ENCODE results near the gene ARHGAP22. TPM values are rescaled to one million over a fixed set of nuclear protein-coding genes. Genes with fewer than 3 reads are reported as not detected.

The ARHGAP22 gene
- total RNA-seq, 1 experiment from 2014 or later, result 13.5 TPM

GRCh38 chr10:48480397-48481374 lies 124.2 kb downstream of the ARHGAP22 start:
- H3K36me3 ChIP-seq (ENCODE audit: control insufficient read depth, insufficient read depth, low read length), result no peaks in the 10 kb centered on the region
- BruUV-seq (replicated peaks), result no TSS peak
- Mint-ChIP-seq H3K27ac (ENCODE audit: unreplicated experiment) (no peak overlapping the region), H3K4me3 (ENCODE audit: unreplicated experiment) (no peak overlapping the region), H3K27me3 (ENCODE audit: insufficient read depth, unreplicated experiment) (no peaks in the 10 kb centered on the region), H3K36me3 (ENCODE audit: insufficient read depth, unreplicated experiment) (no peaks in the 10 kb centered on the region), H3K9me3 (ENCODE audit: unreplicated experiment) (no peaks in the 10 kb centered on the region), H3K4me1 (ENCODE audit: low read depth, unreplicated experiment) (peaks cover 12% of the 10 kb centered on the region)
- peaks cover 10% of the 10 kb centered on the region for H3K4me1 ChIP-seq
- H3K4me3 ChIP-seq (ENCODE audit: low read depth, low read length), result no peak overlapping the region
- TF ChIP-seq, protein P1, sequence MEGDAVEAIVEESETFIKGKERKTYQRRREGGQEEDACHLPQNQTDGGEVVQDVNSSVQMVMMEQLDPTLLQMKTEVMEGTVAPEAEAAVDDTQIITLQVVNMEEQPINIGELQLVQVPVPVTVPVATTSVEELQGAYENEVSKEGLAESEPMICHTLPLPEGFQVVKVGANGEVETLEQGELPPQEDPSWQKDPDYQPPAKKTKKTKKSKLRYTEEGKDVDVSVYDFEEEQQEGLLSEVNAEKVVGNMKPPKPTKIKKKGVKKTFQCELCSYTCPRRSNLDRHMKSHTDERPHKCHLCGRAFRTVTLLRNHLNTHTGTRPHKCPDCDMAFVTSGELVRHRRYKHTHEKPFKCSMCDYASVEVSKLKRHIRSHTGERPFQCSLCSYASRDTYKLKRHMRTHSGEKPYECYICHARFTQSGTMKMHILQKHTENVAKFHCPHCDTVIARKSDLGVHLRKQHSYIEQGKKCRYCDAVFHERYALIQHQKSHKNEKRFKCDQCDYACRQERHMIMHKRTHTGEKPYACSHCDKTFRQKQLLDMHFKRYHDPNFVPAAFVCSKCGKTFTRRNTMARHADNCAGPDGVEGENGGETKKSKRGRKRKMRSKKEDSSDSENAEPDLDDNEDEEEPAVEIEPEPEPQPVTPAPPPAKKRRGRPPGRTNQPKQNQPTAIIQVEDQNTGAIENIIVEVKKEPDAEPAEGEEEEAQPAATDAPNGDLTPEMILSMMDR (IDR thresholded peaks at IDR 0.05; ENCODE audit: insufficient read depth in 1 of 2, low read depth in 1 of 2, low read length in 1 of 2, severe bottlenecking in 1 of 2, unreplicated experiment in 1 of 2), result no peak
- DNase-seq, result peak in 1 of 2 experiments; percentile 40
- no peaks in the 10 kb centered on the region for H3K27me3 ChIP-seq (replicated peaks; ENCODE audit: control insufficient read depth, insufficient read depth, low read length)
- POLR2A ChIA-PET, result no interaction called here
- intact Hi-C loops (cut with micrococcal nuclease; ENCODE audit: unreplicated experiment), result no loop called here
- no peaks in the 10 kb centered on the region for H3K9me3 ChIP-seq
- CTCF ChIA-PET, result interaction anchor here (1.5 kb wide), 1 partner anchor 175 kb away, joined by 6 read pairs; no protein-coding TSS in a partner anchor

GRCh38 chr10:48478980-48479811 lies 125.7 kb downstream of the ARHGAP22 start:
- DNase-seq, result peak in 1 of 2 experiments; percentile 33
- H3K27me3 Mint-ChIP-seq (ENCODE audit: insufficient read depth, unreplicated experiment), result no peaks in the 10 kb centered on the region
- no peaks in the 10 kb centered on the region for H3K36me3 Mint-ChIP-seq (ENCODE audit: insufficient read depth, unreplicated experiment)
- Histone ChIP-seq H3K9me3 (no peaks in the 10 kb centered on the region), H3K27me3 (replicated peaks; ENCODE audit: control insufficient read depth, insufficient read depth, low read length) (no peaks in the 10 kb centered on the region), H3K4me1 (peaks cover 5% of the 10 kb centered on the region; the same call in 1 of the 2 replicates), H3K36me3 (ENCODE audit: control insufficient read depth, insufficient read depth, low read length) (no peaks in the 10 kb centered on the region), H3K4me3 (ENCODE audit: low read depth, low read length) (no peak overlapping the region)
- H3K4me3 Mint-ChIP-seq (ENCODE audit: unreplicated experiment), result no peak overlapping the region
- TF ChIP-seq, protein P1 (IDR thresholded peaks at IDR 0.05; ENCODE audit: insufficient read depth in 1 of 2, low read depth in 1 of 2, low read length in 1 of 2, severe bottlenecking in 1 of 2, unreplicated experiment in 1 of 2), result no peak
- no TSS peak for BruUV-seq (replicated peaks)
- POLR2A ChIA-PET, result no interaction called here
- intact Hi-C loops (cut with micrococcal nuclease; ENCODE audit: unreplicated experiment), result no loop called here
- peaks cover 6% of the 10 kb centered on the region for H3K4me1 Mint-ChIP-seq (ENCODE audit: low read depth, unreplicated experiment)
- no peaks in the 10 kb centered on the region for H3K9me3 Mint-ChIP-seq (ENCODE audit: unreplicated experiment)
- CTCF ChIA-PET, result interaction anchor here (0.9 kb wide), 1 partner anchor 25 kb away, joined by 3 read pairs; no protein-coding TSS in a partner anchor
- no peak overlapping the region for H3K27ac Mint-ChIP-seq (ENCODE audit: unreplicated experiment)

DNA sequence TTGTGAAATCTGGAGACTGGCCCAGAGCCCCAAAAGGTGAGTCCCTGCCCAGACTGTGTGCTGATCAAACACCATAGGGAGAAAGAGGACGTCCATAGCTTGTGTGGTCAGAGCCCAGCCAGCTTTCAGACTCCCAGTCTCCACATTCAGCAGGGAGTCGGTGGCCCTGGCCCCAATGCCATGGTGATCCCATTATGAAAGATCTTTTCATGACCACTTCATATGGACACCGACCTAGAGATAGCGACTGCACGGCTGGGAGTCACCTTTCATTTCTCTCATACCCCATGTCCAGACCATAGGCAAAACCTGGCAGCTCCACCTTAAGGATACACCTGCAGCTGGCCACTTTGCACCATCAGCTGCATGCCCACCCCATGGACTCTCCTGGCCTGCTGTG lies 126.4 kb downstream of the ARHGAP22 start:
- no peak overlapping the region for H3K4me3 ChIP-seq (ENCODE audit: low read depth, low read length)
- peaks cover 5% of the 10 kb centered on the region; the same call in 1 of the 2 replicates for H3K4me1 ChIP-seq
- H3K27me3 ChIP-seq (replicated peaks; ENCODE audit: control insufficient read depth, insufficient read depth, low read length), result no peaks in the 10 kb centered on the region
- H3K36me3 ChIP-seq (ENCODE audit: control insufficient read depth, insufficient read depth, low read length), result no peaks in the 10 kb centered on the region
- H3K9me3 ChIP-seq, result no peaks in the 10 kb centered on the region
- no TSS peak for BruUV-seq (replicated peaks)
- Mint-ChIP-seq H3K27ac (ENCODE audit: unreplicated experiment) (no peak overlapping the region), H3K4me3 (ENCODE audit: unreplicated experiment) (no peak overlapping the region), H3K4me1 (ENCODE audit: low read depth, unreplicated experiment) (peaks cover 6% of the 10 kb centered on the region), H3K27me3 (ENCODE audit: insufficient read depth, unreplicated experiment) (no peaks in the 10 kb centered on the region), H3K36me3 (ENCODE audit: insufficient read depth, unreplicated experiment) (no peaks in the 10 kb centered on the region), H3K9me3 (ENCODE audit: unreplicated experiment) (no peaks in the 10 kb centered on the region)
- TF ChIP-seq, protein P1 (IDR thresholded peaks at IDR 0.05; ENCODE audit: insufficient read depth in 1 of 2, low read depth in 1 of 2, low read length in 1 of 2, severe bottlenecking in 1 of 2, unreplicated experiment in 1 of 2), result no peak
- CTCF ChIA-PET, result no interaction called here
- intact Hi-C loops (cut with micrococcal nuclease; ENCODE audit: unreplicated experiment), result no loop called here
- DNase-seq, result no peak
- POLR2A ChIA-PET, result no interaction called here

Data from Caco-2 (cell line).